Measurements from ENCODE around the gene IGFBP1. TPM values are rescaled to one million over a fixed set of nuclear protein-coding genes. Genes with fewer than 3 reads are reported as not detected.

IGFBP1 gene
- total and polyA plus RNA-seq, 9 of the 15 experiments (the other 6 are each of a cell fraction or from before 2014, with no cell fraction given): not detected

- TF ChIP-seq CHD7 (IDR thresholded peaks at IDR 0.05; ENCODE audit: low read depth, low read length): no peak
These were observed 22.6 kb downstream of the IGFBP1 start (continued) for GRCh38 chr7:45910855-45911254.

Data from K562 (cell line).